Measurements from ENCODE around the gene KYAT1. TPM values are rescaled to one million over a fixed set of nuclear protein-coding genes. Genes with fewer than 3 reads are reported as not detected.

KYAT1 gene
- total RNA-seq, 1 experiment from 2014 or later: 5.7 TPM

DNA sequence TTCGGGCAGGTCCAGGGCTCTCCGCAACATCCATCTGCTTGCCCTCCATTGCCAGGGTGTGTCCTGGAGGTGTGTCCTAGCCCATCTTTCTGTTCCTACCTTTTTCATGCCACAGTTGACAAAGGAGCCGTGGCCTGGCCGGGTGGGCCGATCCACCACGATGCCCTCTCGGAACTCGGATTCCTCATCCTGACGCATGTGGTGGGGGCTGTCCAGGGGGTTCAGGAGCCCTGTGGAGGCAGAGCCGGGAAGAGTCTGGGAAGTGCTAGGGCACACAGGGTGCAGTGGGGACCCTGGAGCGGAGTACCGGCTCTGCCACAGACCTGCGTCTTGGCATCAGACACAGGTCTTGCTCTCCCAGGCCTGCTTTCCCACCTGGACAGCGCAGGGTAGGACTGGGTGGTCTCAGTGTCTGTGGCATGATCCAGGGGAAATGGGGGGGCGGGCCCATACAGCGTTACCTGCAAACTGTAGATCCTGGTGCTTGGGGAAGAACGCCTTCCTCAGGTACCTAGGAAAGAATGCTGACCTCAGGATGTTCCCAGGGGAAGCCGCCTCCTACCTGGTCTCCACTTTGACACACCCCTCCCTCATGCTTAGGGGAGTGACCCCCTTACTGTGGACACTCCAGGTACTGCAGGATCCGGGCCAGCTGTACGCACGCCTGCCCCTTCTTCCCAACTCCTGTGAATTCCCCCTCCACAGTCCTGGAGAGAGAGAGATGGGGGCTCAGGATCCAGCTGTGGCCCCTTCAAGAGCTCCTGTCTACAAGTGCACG, 55.6 kb downstream of the KYAT1 start:
- Mint-ChIP-seq H3K27me3 (ENCODE audit: insufficient read depth, unreplicated experiment) (no peaks in the 10 kb centered on the region), H3K4me1 (ENCODE audit: insufficient read depth, unreplicated experiment) (peaks cover 15% of the 10 kb centered on the region), H3K4me3 (ENCODE audit: unreplicated experiment) (no peak overlapping the region), H3K27ac (ENCODE audit: low read depth, unreplicated experiment) (no peak overlapping the region), H3K9me3 (ENCODE audit: unreplicated experiment) (no peaks in the 10 kb centered on the region), H3K36me3 (ENCODE audit: insufficient read depth, unreplicated experiment) (peaks cover 31% of the 10 kb centered on the region)
- BruUV-seq (replicated peaks): no TSS peak
- TF ChIP-seq, protein P1, sequence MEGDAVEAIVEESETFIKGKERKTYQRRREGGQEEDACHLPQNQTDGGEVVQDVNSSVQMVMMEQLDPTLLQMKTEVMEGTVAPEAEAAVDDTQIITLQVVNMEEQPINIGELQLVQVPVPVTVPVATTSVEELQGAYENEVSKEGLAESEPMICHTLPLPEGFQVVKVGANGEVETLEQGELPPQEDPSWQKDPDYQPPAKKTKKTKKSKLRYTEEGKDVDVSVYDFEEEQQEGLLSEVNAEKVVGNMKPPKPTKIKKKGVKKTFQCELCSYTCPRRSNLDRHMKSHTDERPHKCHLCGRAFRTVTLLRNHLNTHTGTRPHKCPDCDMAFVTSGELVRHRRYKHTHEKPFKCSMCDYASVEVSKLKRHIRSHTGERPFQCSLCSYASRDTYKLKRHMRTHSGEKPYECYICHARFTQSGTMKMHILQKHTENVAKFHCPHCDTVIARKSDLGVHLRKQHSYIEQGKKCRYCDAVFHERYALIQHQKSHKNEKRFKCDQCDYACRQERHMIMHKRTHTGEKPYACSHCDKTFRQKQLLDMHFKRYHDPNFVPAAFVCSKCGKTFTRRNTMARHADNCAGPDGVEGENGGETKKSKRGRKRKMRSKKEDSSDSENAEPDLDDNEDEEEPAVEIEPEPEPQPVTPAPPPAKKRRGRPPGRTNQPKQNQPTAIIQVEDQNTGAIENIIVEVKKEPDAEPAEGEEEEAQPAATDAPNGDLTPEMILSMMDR (IDR thresholded peaks at IDR 0.05; ENCODE audit: unreplicated experiment): no peak
- intact Hi-C loops (cut with micrococcal nuclease): no loop called here
- ChIA-PET POLR2A (interaction anchor here (0.6 kb wide), 1 partner anchor 141 kb away, joined by 3 read pairs; no protein-coding TSS in a partner anchor), CTCF (interaction anchor here (2.3 kb wide), 1 partner anchor 8 kb away, joined by 6 read pairs; the partner anchor contains the start of gene ENDOG)
- DNase-seq (ENCODE audit: unreplicated experiment): no peak

DNA sequence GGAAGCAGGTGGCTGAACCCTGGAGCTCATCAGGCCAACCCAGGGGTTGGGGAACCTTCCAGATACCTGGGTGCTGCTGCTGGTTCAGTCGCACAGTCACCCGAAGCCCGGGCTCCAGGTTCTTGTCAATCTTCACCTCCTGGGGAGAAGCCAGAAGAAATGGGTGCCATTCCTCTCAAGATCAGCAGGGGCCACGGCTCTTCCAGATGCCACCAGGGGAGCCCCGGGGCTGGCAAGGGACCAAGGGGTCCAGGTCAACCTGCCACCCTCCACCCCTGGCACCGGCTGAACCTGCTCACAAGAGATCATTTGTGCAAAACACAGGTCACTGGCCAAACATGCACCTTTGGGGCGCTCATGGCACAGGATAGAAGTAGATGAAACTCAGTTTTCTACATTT, 56.8 kb downstream of the KYAT1 start:
- Mint-ChIP-seq H3K27me3 (ENCODE audit: insufficient read depth, unreplicated experiment) (no peaks in the 10 kb centered on the region), H3K4me1 (ENCODE audit: insufficient read depth, unreplicated experiment) (peaks cover 15% of the 10 kb centered on the region), H3K4me3 (ENCODE audit: unreplicated experiment) (no peak overlapping the region), H3K9me3 (ENCODE audit: unreplicated experiment) (no peaks in the 10 kb centered on the region), H3K27ac (ENCODE audit: low read depth, unreplicated experiment) (no peak overlapping the region), H3K36me3 (ENCODE audit: insufficient read depth, unreplicated experiment) (peaks cover 34% of the 10 kb centered on the region)
- intact Hi-C loops (cut with micrococcal nuclease): no loop called here
- no peak for DNase-seq (ENCODE audit: unreplicated experiment)
- POLR2A ChIA-PET: no interaction called here
- TF ChIP-seq, protein P1 (IDR thresholded peaks at IDR 0.05; ENCODE audit: unreplicated experiment): no peak
- CTCF ChIA-PET: no interaction called here
- BruUV-seq (replicated peaks): no TSS peak

DNA sequence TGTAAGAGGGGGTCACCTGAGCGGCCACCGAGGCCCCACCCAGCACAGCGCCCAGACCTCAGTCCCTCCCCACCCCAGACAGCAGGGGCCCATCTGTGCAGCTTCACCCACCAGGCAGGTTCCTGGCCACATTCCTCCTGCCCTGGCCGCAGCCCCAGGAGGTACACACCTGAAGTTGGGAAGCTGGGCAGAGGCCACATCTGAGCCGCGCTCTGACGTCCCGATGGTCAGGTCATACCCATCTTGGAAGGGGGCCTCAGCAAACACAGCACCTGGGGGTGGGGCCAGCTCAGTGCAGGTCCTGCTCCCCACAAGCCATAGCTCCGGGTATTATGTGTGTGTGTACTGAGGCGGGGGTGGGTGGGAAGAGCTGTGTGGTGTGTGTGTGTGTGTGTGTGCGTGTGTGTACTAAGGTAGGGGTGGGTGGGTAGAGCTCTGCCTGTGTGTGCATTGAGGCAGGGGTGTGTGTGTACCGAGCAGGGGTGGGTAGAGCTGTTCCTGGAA, 57.8 kb downstream of the KYAT1 start:
- CTCF ChIA-PET: interaction anchor here (0.6 kb wide), 1 partner anchor 188 kb away, joined by 3 read pairs; no protein-coding TSS in a partner anchor
- Mint-ChIP-seq H3K4me3 (ENCODE audit: unreplicated experiment) (no peak overlapping the region), H3K27ac (ENCODE audit: low read depth, unreplicated experiment) (no peak overlapping the region), H3K27me3 (ENCODE audit: insufficient read depth, unreplicated experiment) (no peaks in the 10 kb centered on the region), H3K4me1 (ENCODE audit: insufficient read depth, unreplicated experiment) (peaks cover 12% of the 10 kb centered on the region), H3K36me3 (ENCODE audit: insufficient read depth, unreplicated experiment) (peaks cover 34% of the 10 kb centered on the region), H3K9me3 (ENCODE audit: unreplicated experiment) (no peaks in the 10 kb centered on the region)
- POLR2A ChIA-PET: no interaction called here
- TF ChIP-seq, protein P1 (IDR thresholded peaks at IDR 0.05; ENCODE audit: unreplicated experiment): no peak
- BruUV-seq (replicated peaks): no TSS peak
- DNase-seq (ENCODE audit: unreplicated experiment): no peak
- intact Hi-C loops (cut with micrococcal nuclease): no loop called here

DNA sequence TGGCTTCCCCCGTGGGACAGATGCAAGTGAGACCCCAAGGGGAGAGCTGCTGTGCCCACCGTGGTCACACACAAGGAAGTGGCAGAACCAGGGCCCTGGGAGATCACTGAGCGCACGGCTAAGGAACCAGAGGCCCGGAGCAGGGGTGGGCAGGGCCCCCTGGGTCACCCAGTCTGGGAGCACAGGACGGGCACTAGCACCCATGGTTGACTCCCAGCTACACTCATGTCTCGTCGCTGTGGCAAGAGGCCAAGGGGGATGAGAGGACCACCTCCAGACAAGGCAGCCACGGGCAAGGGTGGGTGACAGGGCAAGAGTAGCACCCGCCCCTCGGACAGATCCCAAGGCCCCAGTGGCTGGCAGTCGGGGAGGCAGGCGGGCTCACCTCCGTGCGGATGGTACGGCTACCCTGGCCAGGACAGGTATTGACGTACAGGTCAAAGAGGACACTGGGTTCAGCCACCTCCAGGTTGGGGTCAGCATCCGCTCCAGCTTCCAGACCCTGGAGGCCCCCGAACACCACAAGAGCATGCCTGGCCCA, 58.3 kb downstream of the KYAT1 start:
- BruUV-seq (replicated peaks): no TSS peak
- intact Hi-C loops (cut with micrococcal nuclease): no loop called here
- no peak overlapping the region for H3K4me3 Mint-ChIP-seq (ENCODE audit: unreplicated experiment)
- no peak for DNase-seq (ENCODE audit: unreplicated experiment)
- H3K27me3 Mint-ChIP-seq (ENCODE audit: insufficient read depth, unreplicated experiment): no peaks in the 10 kb centered on the region
- ChIA-PET CTCF (interaction anchor here (0.6 kb wide), 2 partner anchors 50 to 187 kb away, joined by 3 read pairs; no protein-coding TSS in a partner anchor), POLR2A (no interaction called here)
- peaks cover 7% of the 10 kb centered on the region for H3K4me1 Mint-ChIP-seq (ENCODE audit: insufficient read depth, unreplicated experiment)
- H3K36me3 Mint-ChIP-seq (ENCODE audit: insufficient read depth, unreplicated experiment): peaks cover 34% of the 10 kb centered on the region
- no peaks in the 10 kb centered on the region for H3K9me3 Mint-ChIP-seq (ENCODE audit: unreplicated experiment)
- H3K27ac Mint-ChIP-seq (ENCODE audit: low read depth, unreplicated experiment): no peak overlapping the region
- TF ChIP-seq, protein P1 (IDR thresholded peaks at IDR 0.05; ENCODE audit: unreplicated experiment): no peak

Measured in MCF 10A (cell line).